Transverse colon (tissue), 4 donors: ENCODE results near the gene RASSF1. TPM values are rescaled to one million over a fixed set of nuclear protein-coding genes. Genes with fewer than 3 reads are reported as not detected.

ENCODE experiments used
- DNase-seq: peaks from one replicate; pipeline ENCODE4 v3.0.0-alpha.2; 2019
- H3K27ac ChIP-seq, 4 donors: fragments of 200-600 bp; sonication (generic); 2 replicates each; pipeline ENCODE4 v1.5.1; 2016 to 2018; ENCODE audit warnings: inconsistent platforms in 4 of 4
- H3K27me3 ChIP-seq: fragments of 200-600 bp; sonication (generic); 2 replicates; pipeline ENCODE4 v1.5.1; 2017; ENCODE audit warnings: inconsistent platforms
- H3K36me3 ChIP-seq, 4 donors: fragments of 200-600 bp; sonication (generic); 2 replicates each; pipeline ENCODE4 v1.5.1; 2017 to 2019; ENCODE audit warnings: inconsistent platforms in 4 of 4
- H3K4me1 ChIP-seq, 4 donors: fragments of 200-600 bp; sonication (generic); 2 replicates each; pipeline ENCODE4 v1.5.1; 2017 to 2020; ENCODE audit warnings: inconsistent platforms in 4 of 4
- H3K4me3 ChIP-seq, 4 donors: fragments of 200-600 bp; sonication (generic); 1 replicate in 1 of 4; 2 replicates in 3 of 4; pipeline versions ENCODE4 v1.5.1 to v1.6.1; 2017 to 2019; ENCODE audit warnings: inconsistent platforms in 4 of 4
- H3K9me3 ChIP-seq, 2 donors: fragments of 200-600 bp; sonication (generic); 2 replicates each; pipeline ENCODE4 v1.5.1; 2017 to 2019; ENCODE audit warnings: inconsistent platforms in 2 of 2
- CTCF ChIP-seq, 5 experiments: fragments of 200-600 bp in 3 of 5; fragments of 450-650 bp in 2 of 5; sonication (generic) in 3 of 5; IDR thresholded peaks; 1 replicate in 2 of 5; 2 replicates in 3 of 5; pipeline ENCODE4 v1.5.1; 2016 to 2017; ENCODE audit warnings: antibody characterized with exemption in 5 of 5, inconsistent platforms in 3 of 5, mild to moderate bottlenecking in 2 of 5, moderate library complexity in 1 of 5
- EP300 ChIP-seq: sonication (generic); formaldehyde crosslinking; IDR thresholded peaks from one replicate; pipeline ENCODE4 v1.6.1; 2017; ENCODE audit warnings: antibody characterized with exemption, low read depth
- POLR2A ChIP-seq: fragments of 450-650 bp; IDR thresholded peaks from one replicate; pipeline ENCODE4 v1.6.1; 2016; ENCODE audit warnings: antibody characterized with exemption, mild to moderate bottlenecking, moderate library complexity
- POLR2AphosphoS5 ChIP-seq, 3 donors: sonication (generic); formaldehyde crosslinking; IDR thresholded peaks; one replicate each; pipeline ENCODE4 v1.6.1; 2016; ENCODE audit warnings: antibody characterized with exemption in 3 of 3
- WGBS, 2 donors: methylation state at CpG; one replicate each; pipeline ENCODE4 v1.1.5; 2018; ENCODE audit warnings: low coverage in 1 of 2; 5-methylcytosine and 5-hydroxymethylcytosine counted together
- in situ Hi-C, 4 donors: fragments of 200-750 bp; cut with MboI; loops; one replicate each; pipeline versions ENCODE4 v1.15.0 to v1.15.1; 2017; ENCODE audit warnings: low sequenced_read_pairs in 3 of 4, low pct_ligation_motif_present in 1 of 4, low pct_unique_long_range_greater_than_20kb in 1 of 4
- intact Hi-C: fragments of 100-400 bp; cut with DNase I; formaldehyde crosslinking; loops from one replicate; pipeline ENCODE4 v1.15.1; 2023; ENCODE audit warnings: low total_unique reads
- total RNA-seq, 4 donors: library from RNA; depleted of rRNA; stranded (reverse); fragments of >200 nt; gene quantifications; one replicate each; pipeline ENCODE4 v1.1.0, GENCODE V29; 2016

Gene RASSF1
- total RNA-seq, 4 donors from 2014 or later = 9.8 to 29.2 (median 21.7) TPM

GRCh38 chr3:50304601-50305000, 36.0 kb downstream of the RASSF1 start:
- peaks cover 7 to 24% (median 23%) of the 10 kb centered on the region in 4 donors for H3K4me1 ChIP-seq
- H3K36me3 ChIP-seq = no peaks in the 10 kb centered on the region
- TF ChIP-seq EP300 (no peak), CTCF (IDR thresholded peaks at IDR 0.05) (no peak), POLR2AphosphoS5 (IDR thresholded peaks at IDR 0.05) (no peak), POLR2A (no peak)
- no peak overlapping the region for H3K27ac ChIP-seq
- H3K4me3 ChIP-seq = no peak overlapping the region
- H3K9me3 ChIP-seq = no peaks in the 10 kb centered on the region
- in situ Hi-C loops = no loop called here
- H3K27me3 ChIP-seq = no peaks in the 10 kb centered on the region
- intact Hi-C loops = no loop called here
- DNase-seq = no peak

- Histone ChIP-seq H3K4me1 (peaks cover 12 to 32% (median 30%) of the 10 kb centered on the region in 4 donors), H3K36me3 (no peaks in the 10 kb centered on the region), H3K27me3 (no peaks in the 10 kb centered on the region), H3K9me3 (no peaks in the 10 kb centered on the region), H3K4me3 (peak within 1 kb of the TSS in 1 of 4 donors; percentile 13), H3K27ac (peak within 1 kb of the TSS; percentile 48 to 73 (median 58))
- WGBS, 2 donors = 58 to 70% methylated on average over 2 to 13 of the region's 14 CpGs
- no peak for DNase-seq
- intact Hi-C loops (no loop called here), in situ Hi-C loops (no loop called here)
- TF ChIP-seq CTCF (IDR thresholded peaks at IDR 0.05) (peak in 1 of 5 experiments; percentile 12), POLR2A (no peak)
These were observed 37.4 kb downstream of the RASSF1 start, which contains the start of gene HYAL1 for GRCh38 chr3:50303013-50303815. Gene HYAL1, minus strand, starts transcription at chr3:50303574. Its CDS starts 618 bp downstream, at chr3:50302956.

- in situ Hi-C loops (no loop called here), intact Hi-C loops (no loop called here)
- Histone ChIP-seq H3K4me3 (peak overlapping the region in 1 of 4 donors; percentile 13), H3K36me3 (no peaks in the 10 kb centered on the region), H3K9me3 (no peaks in the 10 kb centered on the region), H3K4me1 (peaks cover 15 to 35% (median 32%) of the 10 kb centered on the region in 4 donors), H3K27ac (peak overlapping the region; percentile 48 to 73 (median 58)), H3K27me3 (no peaks in the 10 kb centered on the region)
- DNase-seq = no peak
- 87 to 100% methylated on average over 1 to 32 of the region's 32 CpGs for WGBS, 2 donors
- TF ChIP-seq POLR2AphosphoS5 (IDR thresholded peaks at IDR 0.05) = no peak
- TF ChIP-seq EP300 = no peak
- no peak for TF ChIP-seq POLR2A
- no peak for TF ChIP-seq CTCF (IDR thresholded peaks at IDR 0.05)
These were observed 38.3 kb downstream of the RASSF1 start for GRCh38 chr3:50302095-50303012.

- H3K4me1 ChIP-seq = peaks cover 15 to 35% (median 32%) of the 10 kb centered on the region in 4 donors
- peak overlapping the region in 2 of 4 donors; percentile 47 to 51 for H3K4me3 ChIP-seq
- in situ Hi-C loops = no loop called here
These were observed 39.9 kb downstream of the RASSF1 start for GRCh38 chr3:50300681-50301254.

More at GRCh38 chr3:50300681-50301254, 39.9 kb downstream of the RASSF1 start:
- WGBS, 2 donors = 88% methylated on average over 5 of the region's 6 CpGs; no CpG with 5 or more reads in 1 of the 2 donors
- H3K27me3 ChIP-seq = no peaks in the 10 kb centered on the region
- TF ChIP-seq POLR2AphosphoS5 (IDR thresholded peaks at IDR 0.05) (no peak), EP300 (no peak), POLR2A (no peak), CTCF (IDR thresholded peaks at IDR 0.05) (no peak)
- no peak for DNase-seq
- H3K9me3 ChIP-seq = no peaks in the 10 kb centered on the region
- H3K36me3 ChIP-seq = no peaks in the 10 kb centered on the region
- H3K27ac ChIP-seq = peak overlapping the region; percentile 90 to 96 (median 92)
- intact Hi-C loops = no loop called here
